AG20443 (cell line): ENCODE data around the gene CWF19L1.
"Not testable (repeated sequence)": the region's sequence is repeated elsewhere in the genome, so short reads cannot be mapped to it uniquely, and the experiment has no call there.

Source experiments
- DNase-seq: peaks from one replicate; pipeline ENCODE4 v3.0.0; 2012; ENCODE audit warnings: low spot score, mixed read lengths

CWF19L1 gene

GRCh38 chr10:100267239-100268104 lies at the start of gene CWF19L1:
Gene CWF19L1 (minus strand): TSS chr10:100267638. CDS start chr10:100267593, 45 bp downstream.
- peak; percentile 93 for DNase-seq

- no peak for DNase-seq
Observed at GRCh38 chr10:100315615-100316014, 48.2 kb upstream of the CWF19L1 start.

GRCh38 chr10:100311298-100311697 lies 43.9 kb upstream of the CWF19L1 start:
- no peak for DNase-seq

- DNase-seq: peak; percentile 26
Observed at GRCh38 chr10:100307684-100308083, 40.2 kb upstream of the CWF19L1 start.

- no peak for DNase-seq
Observed at GRCh38 chr10:100306861-100307260, 39.4 kb upstream of the CWF19L1 start.

- no peak for DNase-seq
Observed at GRCh38 chr10:100304414-100304813, 37.0 kb upstream of the CWF19L1 start.

- peak; percentile 55 for DNase-seq
Observed at GRCh38 chr10:100303724-100304319, 36.4 kb upstream of the CWF19L1 start.

- not testable (repeated sequence) for DNase-seq
Observed at GRCh38 chr10:100301123-100301522, 33.7 kb upstream of the CWF19L1 start.

- DNase-seq: no peak
Observed at GRCh38 chr10:100297242-100297641, 29.8 kb upstream of the CWF19L1 start.

- no peak for DNase-seq
Observed at GRCh38 chr10:100293066-100293465, 25.6 kb upstream of the CWF19L1 start.

- not testable (repeated sequence) for DNase-seq
Observed at GRCh38 chr10:100292300-100292699, 24.9 kb upstream of the CWF19L1 start.

GRCh38 chr10:100291356-100291755 lies 23.9 kb upstream of the CWF19L1 start:
- no peak for DNase-seq

- DNase-seq: no peak
Observed at GRCh38 chr10:100289641-100290040, 22.2 kb upstream of the CWF19L1 start.

- no peak for DNase-seq
Observed at GRCh38 chr10:100288196-100288595, 20.8 kb upstream of the CWF19L1 start.

- DNase-seq: no peak
Observed at GRCh38 chr10:100287756-100288155, 20.3 kb upstream of the CWF19L1 start.

- peak; percentile 100 for DNase-seq
Observed at GRCh38 chr10:100286051-100287033, 18.9 kb upstream of the CWF19L1 start, which contains the start of gene BLOC1S2. Gene BLOC1S2 (minus strand): TSS chr10:100286680. CDS start chr10:100286659, 21 bp downstream.

- DNase-seq: not testable (repeated sequence)
Observed at GRCh38 chr10:100285326-100285725, 17.9 kb upstream of the CWF19L1 start.

GRCh38 chr10:100282907-100283306 lies 15.5 kb upstream of the CWF19L1 start:
- no peak for DNase-seq

GRCh38 chr10:100276971-100277370 lies 9.5 kb upstream of the CWF19L1 start:
- not testable (repeated sequence) for DNase-seq

- no peak for DNase-seq
Observed at GRCh38 chr10:100265821-100266485, 1.5 kb downstream of the CWF19L1 start.

GRCh38 chr10:100254191-100254590 lies 13.2 kb downstream of the CWF19L1 start:
- DNase-seq: no peak
